A549 (cell line): ENCODE measurements around the gene FBH1. TPM values are rescaled to one million over a fixed set of nuclear protein-coding genes. Genes with fewer than 3 reads are reported as not detected.
A peak's percentile ranks its signal among the peaks of the same experiment; 100 is the strongest.

Source experiments
- ATAC-seq, 2 experiments: fragments of 200-7000 bp in 1 of 2; fragments of >200 bp in 1 of 2; cut with Nextera tagmentation in 1 of 2; cut with Tn5 transposase in 1 of 2; 3 replicates each; pipeline versions ENCODE4 v1.8.0 to v1.9.1; 2018 to 2020; ENCODE audit warnings: mild to moderate bottlenecking in 1 of 2, moderate library complexity in 1 of 2
- CTCF ChIA-PET: fragments of 300-600 bp; sonication (Branson Sonifier 250); formaldehyde crosslinking; extraction: SDS; loops from one replicate; lab custom pipeline; 2021; ENCODE audit warnings: antibody characterized with exemption, inconsistent platforms; lab: Yijun Ruan, JAX
- POLR2A ChIA-PET: fragments of 350-600 bp; formaldehyde crosslinking; extraction: SDS; loops from one replicate; lab custom pipeline; 2021; ENCODE audit warnings: antibody characterized with exemption, inconsistent platforms; lab: Yijun Ruan, JAX
- DNase-seq, 2 experiments: peaks; one replicate each; pipeline versions ENCODE4 v3.0.0 to v3.0.0-alpha.2; 2011 to 2016; ENCODE audit warnings: low read depth in 1 of 2, low spot score in 1 of 2
- FAIRE-seq: peaks from 2 replicates; lab custom pipeline; 2011; peaks lifted over from hg19 to GRCh38; lab: Jason Lieb, UNC
- H3K27ac ChIP-seq, 2 experiments: fragments of >200 bp; sonication (Bioruptor Twin); formaldehyde crosslinking; 3 replicates each; pipeline ENCODE4 v1.5.1; 2016 to 2017
- H3K4me1 ChIP-seq: fragments of >200 bp; sonication (Bioruptor Twin); formaldehyde crosslinking; 3 replicates; pipeline ENCODE4 v1.6.1; 2016
- H3K4me2 ChIP-seq: fragments of >200 bp; sonication (Bioruptor Twin); formaldehyde crosslinking; 3 replicates; pipeline ENCODE4 v1.6.1; 2016
- H3K4me3 ChIP-seq: fragments of >200 bp; sonication (Bioruptor Twin); formaldehyde crosslinking; 3 replicates; pipeline ENCODE4 v1.5.1; 2016
- H3K9me3 ChIP-seq: fragments of >200 bp; sonication (Bioruptor Twin); formaldehyde crosslinking; 3 replicates; pipeline ENCODE4 v1.6.1; 2016
- BHLHE40 ChIP-seq: IDR thresholded peaks from 2 replicates; pipeline ENCODE4 v1.6.1; 2012; ENCODE audit warnings: low read depth, low read length, inconsistent platforms
- CBX2 ChIP-seq: fragments of 200-600 bp; sonication (generic); IDR thresholded peaks from 2 replicates; pipeline ENCODE4 v1.6.1; 2016; ENCODE audit warnings: low read depth, mild to moderate bottlenecking, borderline replicate concordance
- CEBPB ChIP-seq, 2 experiments: fragments of >200 bp in 1 of 2; sonication (Bioruptor Twin) in 1 of 2; formaldehyde crosslinking in 1 of 2; IDR thresholded peaks; 2 replicates each; pipeline ENCODE4 v1.6.1; 2012 to 2016
- CHD4 ChIP-seq: fragments of 200-600 bp; sonication (generic); IDR thresholded peaks from 2 replicates; pipeline ENCODE4 v1.6.1; 2016; ENCODE audit warnings: antibody characterized with exemption, mild to moderate bottlenecking, borderline replicate concordance
- EHF ChIP-seq: fragments of 250-450 bp; sonication (Bioruptor Pico); IDR thresholded peaks from 2 replicates; pipeline ENCODE4 v1.5.0; 2020; ENCODE audit warnings: mild to moderate bottlenecking
- EHMT2 ChIP-seq: fragments of 200-600 bp; sonication (generic); IDR thresholded peaks from 2 replicates; pipeline ENCODE4 v1.6.1; 2016; ENCODE audit warnings: antibody characterized with exemption, low read depth, mild to moderate bottlenecking, moderate library complexity
- ESRRA ChIP-seq: fragments of 150-350 bp; IDR thresholded peaks from 2 replicates; pipeline ENCODE4 v1.6.1; 2014; ENCODE audit warnings: mild to moderate bottlenecking, low read length, borderline replicate concordance
- FOSB ChIP-seq: fragments of 250-450 bp; sonication (Bioruptor Pico); IDR thresholded peaks from 2 replicates; pipeline ENCODE4 v1.5.0; 2020; ENCODE audit warnings: mild to moderate bottlenecking, moderate library complexity
- HDAC2 ChIP-seq: fragments of 200-600 bp; sonication (generic); IDR thresholded peaks from 2 replicates; pipeline ENCODE4 v1.6.1; 2016
- HEYL ChIP-seq: fragments of 250-450 bp; sonication (Bioruptor Pico); IDR thresholded peaks from 2 replicates; pipeline ENCODE4 v1.8.0; 2021; ENCODE audit warnings: mild to moderate bottlenecking, moderate library complexity
- JUN ChIP-seq, 2 experiments: fragments of >200 bp; sonication (Bioruptor Twin); formaldehyde crosslinking; IDR thresholded peaks; 2 replicates in 1 of 2; 3 replicates in 1 of 2; pipeline ENCODE4 v1.6.1; 2016 to 2017
- JUNB ChIP-seq: fragments of >200 bp; sonication (Bioruptor Twin); formaldehyde crosslinking; IDR thresholded peaks from 2 replicates; pipeline ENCODE4 v1.6.1; 2016
- KDM1A ChIP-seq: fragments of 200-600 bp; sonication (generic); IDR thresholded peaks from 2 replicates; pipeline ENCODE4 v1.6.1; 2016; ENCODE audit warnings: low read depth, mild to moderate bottlenecking
- KDM5A ChIP-seq: fragments of 200-600 bp; sonication (generic); IDR thresholded peaks from 2 replicates; pipeline ENCODE4 v1.6.1; 2016; ENCODE audit warnings: antibody characterized with exemption, mild to moderate bottlenecking
- MAFK ChIP-seq: fragments of 450-650 bp; IDR thresholded peaks from 2 replicates; pipeline ENCODE4 v1.6.1; 2014; ENCODE audit not compliant: partially characterized antibody
- MAZ ChIP-seq: fragments of 150-350 bp; IDR thresholded peaks from 2 replicates; pipeline ENCODE4 v1.6.1; 2014; ENCODE audit warnings: antibody characterized with exemption, low read depth, low read length, borderline replicate concordance
- MYC ChIP-seq: IDR thresholded peaks from 2 replicates; pipeline ENCODE4 v1.6.1; 2012; ENCODE audit warnings: mild to moderate bottlenecking, inconsistent platforms, low read length, improper control_type of control experiment, borderline replicate concordance
- NFE2L2 ChIP-seq: fragments of 150-350 bp; conservative IDR thresholded peaks from 2 replicates; pipeline ENCODE4 v1.6.1; 2014; ENCODE audit warnings: low read length
- PHF8 ChIP-seq: fragments of 200-600 bp; sonication (generic); IDR thresholded peaks from 2 replicates; pipeline ENCODE4 v1.6.1; 2016; ENCODE audit warnings: low read depth, mild to moderate bottlenecking, antibody characterized with exemption, moderate library complexity, borderline replicate concordance
- POLR2A ChIP-seq: IDR thresholded peaks from 2 replicates; pipeline ENCODE4 v1.6.1; 2012; ENCODE audit warnings: mild to moderate bottlenecking, low read length
- RARB ChIP-seq: fragments of 250-450 bp; sonication (Bioruptor Pico); IDR thresholded peaks from 2 replicates; pipeline ENCODE4 v1.8.0; 2021; ENCODE audit warnings: mild to moderate bottlenecking, moderate library complexity
- RFX5 ChIP-seq: fragments of 450-650 bp; IDR thresholded peaks from 2 replicates; pipeline ENCODE4 v1.7.1; 2014; ENCODE audit warnings: antibody characterized with exemption, mild to moderate bottlenecking, moderate library complexity
- RNF2 ChIP-seq: fragments of 200-600 bp; sonication (generic); IDR thresholded peaks from 2 replicates; pipeline ENCODE4 v1.6.1; 2016; ENCODE audit warnings: low read depth, mild to moderate bottlenecking, antibody characterized with exemption, moderate library complexity, borderline replicate concordance
- SMC3 ChIP-seq: fragments of >200 bp; sonication (Bioruptor Twin); formaldehyde crosslinking; IDR thresholded peaks from 3 replicates; pipeline ENCODE4 v1.6.1; 2018; ENCODE audit warnings: inconsistent platforms
- TFCP2L1 ChIP-seq: fragments of 250-450 bp; sonication (Bioruptor Pico); IDR thresholded peaks from 2 replicates; pipeline ENCODE4 v1.5.0; 2021; ENCODE audit warnings: mild to moderate bottlenecking
- TP53 ChIP-seq: fragments of 250-450 bp; sonication (Bioruptor Pico); IDR thresholded peaks from 2 replicates; pipeline ENCODE4 v1.5.0; 2021; ENCODE audit warnings: mild to moderate bottlenecking, moderate library complexity
- ZC3H11A ChIP-seq: fragments of 450-650 bp; IDR thresholded peaks from 2 replicates; pipeline ENCODE4 v1.6.1; 2014; ENCODE audit warnings: antibody characterized with exemption, mild to moderate bottlenecking
- ZFP36 ChIP-seq: fragments of 450-650 bp; IDR thresholded peaks from 2 replicates; pipeline ENCODE4 v1.6.1; 2014; ENCODE audit warnings: borderline replicate concordance; ENCODE audit not compliant: partially characterized antibody
- ZSCAN20 ChIP-seq: fragments of 250-450 bp; sonication (Bioruptor Pico); IDR thresholded peaks from 2 replicates; pipeline ENCODE4 v1.8.0; 2022; ENCODE audit warnings: mild to moderate bottlenecking, moderate library complexity
- WGBS: methylation state at CpG from one replicate; pipeline ENCODE4 v1.1.6; 2017; ENCODE audit errors: missing lambda C conversion rate; 5-methylcytosine and 5-hydroxymethylcytosine counted together
- polyA plus RNA-seq, 4 experiments: library from polyadenylated mRNA; depleted of rRNA in 3 of 4; stranded (reverse); fragments of >200 nt; fragmentation: RNase III in 1 of 4; extraction: RNeasy Plus Mini Kit Qiagen cat#74134 plus additional on column Dnase treatment in 1 of 4; gene quantifications; 2 replicates in 3 of 4; 3 replicates in 1 of 4; pipeline ENCODE4 v1.2.3, GENCODE V29; 2011 to 2017
- TF ChIP-seq, protein P1 (sequence below): IDR thresholded peaks from 2 replicates; pipeline ENCODE4 v1.6.1; 2012
- TF ChIP-seq, protein P2 (sequence below): fragments of 250-450 bp; sonication (Bioruptor Pico); IDR thresholded peaks from 2 replicates; pipeline ENCODE4 v1.5.0; 2021; ENCODE audit warnings: mild to moderate bottlenecking, moderate library complexity, borderline replicate concordance
- TF ChIP-seq, protein P3 (sequence below): fragments of >200 bp; sonication (Bioruptor Twin); formaldehyde crosslinking; IDR thresholded peaks from 3 replicates; pipeline ENCODE4 v1.5.1; 2016
- TF ChIP-seq, protein P4 (sequence below): fragments of 450-650 bp; IDR thresholded peaks from 2 replicates; pipeline ENCODE4 v1.6.1; 2014; ENCODE audit warnings: antibody characterized with exemption

Gene FBH1
- polyA plus RNA-seq, 2 of the 4 experiments (the other 2 are of a cell fraction), result 43.9 to 56.5 TPM

DNA sequence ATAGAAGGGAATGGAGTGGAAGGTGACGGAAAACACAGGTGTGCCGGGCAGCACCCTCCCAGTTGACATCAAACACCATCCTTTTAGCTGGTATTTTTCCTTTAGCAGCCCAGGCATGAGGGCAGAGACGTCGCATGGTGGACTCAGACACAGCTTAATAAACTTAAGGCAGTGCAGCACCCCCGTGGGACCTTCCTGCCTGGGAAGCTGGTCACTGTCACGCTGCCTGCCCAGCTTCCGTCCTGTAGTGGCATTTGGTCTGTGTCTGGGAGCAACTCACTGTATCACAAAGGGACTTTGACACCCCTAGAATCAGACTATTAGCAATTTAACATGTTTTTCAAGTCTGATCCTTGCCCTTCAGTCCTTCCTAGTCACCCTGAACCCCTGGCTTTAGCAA is 51.5 kb downstream of the FBH1 start:
- FAIRE-seq (no peak), ATAC-seq (no peak), DNase-seq (no peak)
- 80% methylated on average over 7 of the region's 7 CpGs for WGBS
- no peak for TF ChIP-seq RFX5
- no peak for TF ChIP-seq RNF2
- TF ChIP-seq PHF8, result no peak
- no peak for TF ChIP-seq TFCP2L1
- no peak for TF ChIP-seq CHD4
- no peak for TF ChIP-seq TP53 (CRISPR knock-in tag)
- TF ChIP-seq MAFK, result no peak
- no peak for TF ChIP-seq HEYL
- TF ChIP-seq CBX2, result no peak
- peaks cover 14% of the 10 kb centered on the region; the same call in 2 of the 3 replicates for H3K4me1 ChIP-seq
- ChIA-PET CTCF (interaction anchor here (1.2 to 1.4 kb wide), 2 partner anchors 23 to 145 kb away, joined by 4 read pairs; no protein-coding TSS in a partner anchor), POLR2A (interaction anchor here (0.6 kb wide), 1 partner anchor 461 kb away, joined by 5 read pairs; no protein-coding TSS in a partner anchor)
- H3K4me2 ChIP-seq, result no peak overlapping the region
- no peak overlapping the region for H3K4me3 ChIP-seq
- H3K27ac ChIP-seq, result no peak overlapping the region
- H3K9me3 ChIP-seq, result no peaks in the 10 kb centered on the region

DNA sequence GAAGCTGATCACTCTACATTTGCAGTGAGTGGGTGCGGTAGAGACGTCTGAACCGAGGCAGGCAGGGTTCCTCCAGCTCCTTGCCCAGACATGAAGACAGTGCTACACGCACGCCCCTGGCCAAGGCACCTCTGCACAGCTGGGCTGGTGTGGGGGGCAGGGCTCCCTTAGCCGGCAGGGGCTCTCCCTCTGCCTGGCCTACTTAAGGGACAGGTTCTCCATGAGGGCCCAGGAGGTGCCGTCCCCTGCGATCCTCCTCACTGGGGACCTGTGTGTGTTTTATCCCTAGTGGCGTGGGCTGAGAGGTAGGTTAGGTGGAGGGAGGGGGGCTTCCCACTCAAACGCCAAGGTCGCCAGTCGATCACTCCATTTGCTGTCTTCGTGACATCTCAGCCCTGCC is 52.0 kb downstream of the FBH1 start:
- peaks cover 14% of the 10 kb centered on the region; the same call in 2 of the 3 replicates for H3K4me1 ChIP-seq
- no peak overlapping the region for H3K4me2 ChIP-seq
- no peak overlapping the region for H3K4me3 ChIP-seq
- DNase-seq (no peak), FAIRE-seq (no peak), ATAC-seq (peak in 1 of 2 experiments; percentile 10; a peak in 2 of 6 replicates)
- CTCF ChIA-PET, result interaction anchor here (1.2 to 1.4 kb wide), 2 partner anchors 22 to 144 kb away, joined by 4 read pairs; no protein-coding TSS in a partner anchor
- TF ChIP-seq EHMT2, result no peak
- no peak for TF ChIP-seq EHF (CRISPR knock-in tag)
- no peak for TF ChIP-seq ZC3H11A
- TF ChIP-seq ZFP36, result no peak
- TF ChIP-seq, protein P1, sequence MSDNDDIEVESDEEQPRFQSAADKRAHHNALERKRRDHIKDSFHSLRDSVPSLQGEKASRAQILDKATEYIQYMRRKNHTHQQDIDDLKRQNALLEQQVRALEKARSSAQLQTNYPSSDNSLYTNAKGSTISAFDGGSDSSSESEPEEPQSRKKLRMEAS, result no peak
- no peak for TF ChIP-seq MAZ
- no peak for TF ChIP-seq KDM1A
- TF ChIP-seq POLR2A, result no peak
- TF ChIP-seq, protein P2, sequence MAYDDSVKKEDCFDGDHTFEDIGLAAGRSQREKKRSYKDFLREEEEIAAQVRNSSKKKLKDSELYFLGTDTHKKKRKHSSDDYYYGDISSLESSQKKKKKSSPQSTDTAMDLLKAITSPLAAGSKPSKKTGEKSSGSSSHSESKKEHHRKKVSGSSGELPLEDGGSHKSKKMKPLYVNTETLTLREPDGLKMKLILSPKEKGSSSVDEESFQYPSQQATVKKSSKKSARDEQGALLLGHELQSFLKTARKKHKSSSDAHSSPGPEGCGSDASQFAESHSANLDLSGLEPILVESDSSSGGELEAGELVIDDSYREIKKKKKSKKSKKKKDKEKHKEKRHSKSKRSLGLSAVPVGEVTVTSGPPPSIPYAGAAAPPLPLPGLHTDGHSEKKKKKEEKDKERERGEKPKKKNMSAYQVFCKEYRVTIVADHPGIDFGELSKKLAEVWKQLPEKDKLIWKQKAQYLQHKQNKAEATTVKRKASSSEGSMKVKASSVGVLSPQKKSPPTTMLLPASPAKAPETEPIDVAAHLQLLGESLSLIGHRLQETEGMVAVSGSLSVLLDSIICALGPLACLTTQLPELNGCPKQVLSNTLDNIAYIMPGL (CRISPR knock-in tag), result no peak
- TF ChIP-seq NFE2L2, result no peak
- no peak for TF ChIP-seq ESRRA
- TF ChIP-seq JUNB, result no peak
- TF ChIP-seq SMC3, result no peak
- no peak for TF ChIP-seq FOSB (CRISPR knock-in tag)
- TF ChIP-seq HEYL, result no peak
- no peak for TF ChIP-seq RARB
- TF ChIP-seq MYC, result no peak
- POLR2A ChIA-PET, result no interaction called here
- 85% methylated on average over 13 of the region's 13 CpGs for WGBS
- H3K9me3 ChIP-seq, result no peaks in the 10 kb centered on the region
- no peak overlapping the region for H3K27ac ChIP-seq

DNA sequence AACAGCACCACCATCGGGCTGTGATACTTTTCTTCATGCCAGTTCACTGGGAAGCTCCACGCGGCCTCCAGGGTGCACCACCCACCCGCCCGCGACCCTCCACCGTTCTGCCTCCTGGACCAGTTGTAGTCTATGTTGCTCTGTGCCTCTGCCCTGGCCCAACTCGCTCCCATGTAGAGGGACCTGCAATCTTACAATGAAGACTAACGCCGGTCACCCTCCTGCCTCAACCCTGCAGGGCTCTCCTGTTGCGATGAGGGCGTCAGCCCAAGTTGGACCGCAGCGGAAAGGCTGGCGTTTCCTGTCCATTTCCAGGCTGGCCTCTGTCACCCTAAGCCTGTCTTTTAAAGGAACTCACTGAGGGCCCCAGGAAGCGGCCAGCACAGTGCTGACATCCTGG is 52.4 kb downstream of the FBH1 start:
- CTCF ChIA-PET, result interaction anchor here (1.2 kb wide), 1 partner anchor 22 kb away, joined by 4 read pairs; no protein-coding TSS in a partner anchor
- no peak for FAIRE-seq
- peaks cover 14% of the 10 kb centered on the region; the same call in 2 of the 3 replicates for H3K4me1 ChIP-seq
- no peak for ATAC-seq
- 81% methylated on average over 12 of the region's 16 CpGs for WGBS
- H3K4me2 ChIP-seq, result no peak overlapping the region
- POLR2A ChIA-PET, result no interaction called here
- H3K27ac ChIP-seq, result no peak overlapping the region
- no peaks in the 10 kb centered on the region for H3K9me3 ChIP-seq
- H3K4me3 ChIP-seq, result no peak overlapping the region
- no peak for DNase-seq
- TF ChIP-seq KDM5A, result no peak
- no peak for TF ChIP-seq NFE2L2
- TF ChIP-seq, protein P3, sequence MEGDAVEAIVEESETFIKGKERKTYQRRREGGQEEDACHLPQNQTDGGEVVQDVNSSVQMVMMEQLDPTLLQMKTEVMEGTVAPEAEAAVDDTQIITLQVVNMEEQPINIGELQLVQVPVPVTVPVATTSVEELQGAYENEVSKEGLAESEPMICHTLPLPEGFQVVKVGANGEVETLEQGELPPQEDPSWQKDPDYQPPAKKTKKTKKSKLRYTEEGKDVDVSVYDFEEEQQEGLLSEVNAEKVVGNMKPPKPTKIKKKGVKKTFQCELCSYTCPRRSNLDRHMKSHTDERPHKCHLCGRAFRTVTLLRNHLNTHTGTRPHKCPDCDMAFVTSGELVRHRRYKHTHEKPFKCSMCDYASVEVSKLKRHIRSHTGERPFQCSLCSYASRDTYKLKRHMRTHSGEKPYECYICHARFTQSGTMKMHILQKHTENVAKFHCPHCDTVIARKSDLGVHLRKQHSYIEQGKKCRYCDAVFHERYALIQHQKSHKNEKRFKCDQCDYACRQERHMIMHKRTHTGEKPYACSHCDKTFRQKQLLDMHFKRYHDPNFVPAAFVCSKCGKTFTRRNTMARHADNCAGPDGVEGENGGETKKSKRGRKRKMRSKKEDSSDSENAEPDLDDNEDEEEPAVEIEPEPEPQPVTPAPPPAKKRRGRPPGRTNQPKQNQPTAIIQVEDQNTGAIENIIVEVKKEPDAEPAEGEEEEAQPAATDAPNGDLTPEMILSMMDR, result no peak
- TF ChIP-seq POLR2A, result no peak
- no peak for TF ChIP-seq FOSB (CRISPR knock-in tag)
- TF ChIP-seq ZSCAN20, result no peak
- no peak for TF ChIP-seq RNF2
- TF ChIP-seq JUN (IDR thresholded peaks at IDR 0.05), result no peak
- no peak for TF ChIP-seq CEBPB (IDR thresholded peaks at IDR 0.05)
- TF ChIP-seq TFCP2L1, result no peak
- no peak for TF ChIP-seq KDM1A
- TF ChIP-seq, protein P4, sequence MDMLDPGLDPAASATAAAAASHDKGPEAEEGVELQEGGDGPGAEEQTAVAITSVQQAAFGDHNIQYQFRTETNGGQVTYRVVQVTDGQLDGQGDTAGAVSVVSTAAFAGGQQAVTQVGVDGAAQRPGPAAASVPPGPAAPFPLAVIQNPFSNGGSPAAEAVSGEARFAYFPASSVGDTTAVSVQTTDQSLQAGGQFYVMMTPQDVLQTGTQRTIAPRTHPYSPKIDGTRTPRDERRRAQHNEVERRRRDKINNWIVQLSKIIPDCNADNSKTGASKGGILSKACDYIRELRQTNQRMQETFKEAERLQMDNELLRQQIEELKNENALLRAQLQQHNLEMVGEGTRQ, result no peak
- TF ChIP-seq HDAC2, result no peak
- TF ChIP-seq BHLHE40, result no peak
